ENCODE results near the gene METTL16.

Gene METTL16

GRCh38 chr17:2369039-2369438 lies 142.6 kb downstream of the METTL16 start:
- Histone ChIP-seq H3K27ac (ENCODE audit: low read depth, low read length) (no peak overlapping the region), H3F3A (ENCODE audit: insufficient read depth) (no peaks in the 10 kb centered on the region), H3K79me2 (ENCODE audit: insufficient read depth, low read length) (no peaks in the 10 kb centered on the region), H4K20me1 (ENCODE audit: low read depth, low read length) (no peaks in the 10 kb centered on the region), H3K4me3 (ENCODE audit: insufficient read depth, low read length, poor library complexity, severe bottlenecking) (no peak overlapping the region), H3K9me3 (ENCODE audit: insufficient read depth, low read length) (no peaks in the 10 kb centered on the region), H3K9ac (ENCODE audit: low read length) (no peak overlapping the region), H3K27me3 (ENCODE audit: low read length) (no peaks in the 10 kb centered on the region), H2AFZ (ENCODE audit: low read depth, low read length, severe bottlenecking) (no peak overlapping the region), H3K36me3 (ENCODE audit: low read length) (no peaks in the 10 kb centered on the region), H3K9me2 (replicated peaks; ENCODE audit: insufficient read depth, low read length) (no peaks in the 10 kb centered on the region), H3K4me2 (ENCODE audit: low read depth, low read length, poor library complexity, severe bottlenecking) (no peak overlapping the region)
- no peak for TF ChIP-seq CTCF (IDR thresholded peaks at IDR 0.05; ENCODE audit: insufficient read depth, low read length, poor library complexity, severe bottlenecking)
- TF ChIP-seq EZH2phosphoT487 (conservative IDR thresholded peaks at IDR 0.05; ENCODE audit: low read length): no peak

DNA sequence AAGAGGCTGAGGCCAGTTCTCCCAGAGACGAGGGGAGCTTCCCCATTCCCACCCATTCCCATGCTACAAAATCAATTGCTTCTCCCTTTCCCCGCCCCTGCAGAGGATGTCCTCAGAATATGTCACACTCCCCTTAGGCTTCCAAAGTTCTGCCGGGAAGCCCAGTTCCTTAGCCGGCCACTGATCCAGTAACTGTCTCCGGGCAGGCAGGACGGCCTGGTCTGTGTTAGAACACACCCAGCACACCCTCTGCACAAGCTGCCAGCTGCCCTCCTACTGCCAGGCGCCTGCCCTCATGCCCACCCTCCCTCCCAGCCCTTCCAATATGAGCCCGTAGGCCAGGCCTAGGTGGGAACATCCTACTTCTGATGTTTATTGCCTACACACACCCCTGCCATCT lies 143.3 kb downstream of the METTL16 start:
- Histone ChIP-seq H3K4me3 (ENCODE audit: insufficient read depth, low read length, poor library complexity, severe bottlenecking) (no peak overlapping the region), H3K4me2 (ENCODE audit: low read depth, low read length, poor library complexity, severe bottlenecking) (no peak overlapping the region), H3K9ac (ENCODE audit: low read length) (no peak overlapping the region), H3K27ac (ENCODE audit: low read depth, low read length) (no peak overlapping the region), H3K27me3 (ENCODE audit: low read length) (no peaks in the 10 kb centered on the region), H3K79me2 (ENCODE audit: insufficient read depth, low read length) (no peaks in the 10 kb centered on the region), H2AFZ (ENCODE audit: low read depth, low read length, severe bottlenecking) (no peak overlapping the region), H3K9me2 (replicated peaks; ENCODE audit: insufficient read depth, low read length) (no peaks in the 10 kb centered on the region), H3K36me3 (ENCODE audit: low read length) (no peaks in the 10 kb centered on the region), H3F3A (ENCODE audit: insufficient read depth) (no peaks in the 10 kb centered on the region), H4K20me1 (ENCODE audit: low read depth, low read length) (no peaks in the 10 kb centered on the region), H3K9me3 (ENCODE audit: insufficient read depth, low read length) (no peaks in the 10 kb centered on the region)
- TF ChIP-seq CTCF (IDR thresholded peaks at IDR 0.05; ENCODE audit: insufficient read depth, low read length, poor library complexity, severe bottlenecking): no peak
- no peak for TF ChIP-seq EZH2phosphoT487 (conservative IDR thresholded peaks at IDR 0.05; ENCODE audit: low read length)

DNA sequence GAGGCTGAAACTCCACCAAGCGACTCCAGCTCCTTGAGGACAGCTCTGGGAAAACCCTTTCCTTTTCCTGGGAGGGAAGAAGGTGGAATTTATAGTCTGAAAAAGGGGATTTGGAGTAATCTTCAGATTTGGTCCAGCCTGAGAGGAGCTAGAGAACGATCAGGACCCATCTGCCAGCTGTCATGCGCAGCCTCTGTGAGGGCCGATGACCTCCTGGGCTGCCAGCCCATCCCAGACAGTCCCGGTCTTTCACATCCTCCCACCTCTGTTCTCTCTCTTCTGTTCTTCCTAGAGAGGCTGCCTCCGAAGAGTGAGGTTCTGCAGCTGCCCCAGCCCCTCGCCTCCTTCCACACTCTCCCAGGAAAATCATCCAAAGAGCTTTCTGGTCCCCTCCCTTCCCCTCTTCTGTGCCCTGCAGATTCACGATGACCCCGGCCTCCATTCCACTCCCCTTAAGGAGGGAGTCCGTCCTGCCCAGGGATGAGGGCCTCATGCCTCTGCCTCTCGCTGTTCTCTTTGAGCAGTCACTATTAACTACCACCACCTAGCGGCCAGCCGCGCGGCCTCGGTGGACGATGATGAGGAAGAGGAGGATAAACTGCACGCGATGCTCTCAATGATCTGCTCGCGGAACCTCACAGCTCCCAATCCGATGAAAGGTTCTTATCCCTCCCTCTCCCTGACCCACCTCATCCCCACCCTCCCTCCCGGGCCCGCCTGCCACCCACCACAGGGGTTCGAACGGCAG lies 144.8 kb downstream of the METTL16 start:
- Histone ChIP-seq H3K79me2 (ENCODE audit: insufficient read depth, low read length) (no peaks in the 10 kb centered on the region), H3K27me3 (ENCODE audit: low read length) (no peaks in the 10 kb centered on the region), H3K9ac (ENCODE audit: low read length) (no peak overlapping the region), H3K4me2 (ENCODE audit: low read depth, low read length, poor library complexity, severe bottlenecking) (no peak overlapping the region), H3K36me3 (ENCODE audit: low read length) (no peaks in the 10 kb centered on the region), H3K9me3 (ENCODE audit: insufficient read depth, low read length) (no peaks in the 10 kb centered on the region), H3K9me2 (replicated peaks; ENCODE audit: insufficient read depth, low read length) (no peaks in the 10 kb centered on the region), H2AFZ (ENCODE audit: low read depth, low read length, severe bottlenecking) (no peak overlapping the region), H3F3A (ENCODE audit: insufficient read depth) (no peaks in the 10 kb centered on the region), H3K27ac (ENCODE audit: low read depth, low read length) (no peak overlapping the region), H4K20me1 (ENCODE audit: low read depth, low read length) (no peaks in the 10 kb centered on the region), H3K4me3 (ENCODE audit: insufficient read depth, low read length, poor library complexity, severe bottlenecking) (no peak overlapping the region)
- TF ChIP-seq CTCF (IDR thresholded peaks at IDR 0.05; ENCODE audit: insufficient read depth, low read length, poor library complexity, severe bottlenecking): no peak
- no peak for TF ChIP-seq EZH2phosphoT487 (conservative IDR thresholded peaks at IDR 0.05; ENCODE audit: low read length)
